Nephron (organoid): ENCODE measurements around the gene STAP2.
"Not testable (repeated sequence)": the region's sequence is repeated elsewhere in the genome, so short reads cannot be mapped to it uniquely, and the experiment has no call there.

ENCODE experiments used
- H3K27ac Mint-ChIP-seq, 3 experiments: 2 replicates each; pipeline ENCODE4 v1.8.0; 2020; ENCODE audit warnings: mixed read lengths in 3 of 3, mild to moderate bottlenecking in 2 of 3, moderate library complexity in 1 of 3
- H3K27me3 Mint-ChIP-seq: 2 replicates; pipeline ENCODE4 v1.8.0; 2021; ENCODE audit warnings: low read depth, mild to moderate bottlenecking, moderate library complexity, mixed read lengths
- H3K36me3 Mint-ChIP-seq: 2 replicates; pipeline ENCODE4 v1.8.0; 2020; ENCODE audit warnings: low read depth, mixed read lengths
- H3K4me1 Mint-ChIP-seq: 2 replicates; pipeline ENCODE4 v1.8.0; 2020; ENCODE audit warnings: mixed read lengths
- H3K4me3 Mint-ChIP-seq, 3 experiments: 2 replicates each; pipeline ENCODE4 v1.8.0; 2020; ENCODE audit warnings: mild to moderate bottlenecking in 3 of 3, mixed read lengths in 3 of 3, moderate library complexity in 2 of 3
- H3K9me3 Mint-ChIP-seq: 2 replicates; pipeline ENCODE4 v1.8.0; 2020; ENCODE audit warnings: mixed read lengths
- TF ChIP-seq, protein P1 (sequence below), 3 experiments: fragments of 200-600 bp; sonication (generic); IDR thresholded peaks; one replicate each; pipeline ENCODE4 v1.5.0; 2021; ENCODE audit warnings: antibody characterized with exemption in 3 of 3; ENCODE audit not compliant: unreplicated experiment in 3 of 3

The STAP2 gene

DNA sequence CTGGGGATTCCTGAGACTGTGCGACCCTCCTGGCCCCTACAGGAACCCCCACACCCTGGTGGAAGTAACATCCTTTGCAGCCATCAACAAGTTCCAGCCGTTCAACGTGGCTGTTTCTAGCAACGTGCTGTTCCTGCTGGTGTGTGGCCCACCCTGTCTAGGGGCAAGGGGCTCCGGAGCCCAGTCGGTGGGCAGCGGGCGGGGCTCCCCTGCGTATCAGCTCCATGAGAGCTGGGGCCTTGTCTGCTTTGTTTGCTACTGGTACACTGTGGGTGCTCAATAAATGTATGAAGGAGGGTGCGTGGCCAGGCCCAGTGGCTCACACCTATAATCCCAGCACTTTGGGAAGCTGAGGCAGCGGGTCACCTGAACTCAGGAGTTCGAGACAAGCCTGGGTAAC is 15.7 kb upstream of the STAP2 start:
- H3K36me3 Mint-ChIP-seq, result peaks cover 8% of the 10 kb centered on the region
- no peaks in the 10 kb centered on the region for H3K9me3 Mint-ChIP-seq
- H3K4me1 Mint-ChIP-seq, result no peaks in the 10 kb centered on the region
- H3K27ac Mint-ChIP-seq, result no peak overlapping the region
- no peak overlapping the region for H3K4me3 Mint-ChIP-seq
- no peaks in the 10 kb centered on the region for H3K27me3 Mint-ChIP-seq
- TF ChIP-seq, protein P1, sequence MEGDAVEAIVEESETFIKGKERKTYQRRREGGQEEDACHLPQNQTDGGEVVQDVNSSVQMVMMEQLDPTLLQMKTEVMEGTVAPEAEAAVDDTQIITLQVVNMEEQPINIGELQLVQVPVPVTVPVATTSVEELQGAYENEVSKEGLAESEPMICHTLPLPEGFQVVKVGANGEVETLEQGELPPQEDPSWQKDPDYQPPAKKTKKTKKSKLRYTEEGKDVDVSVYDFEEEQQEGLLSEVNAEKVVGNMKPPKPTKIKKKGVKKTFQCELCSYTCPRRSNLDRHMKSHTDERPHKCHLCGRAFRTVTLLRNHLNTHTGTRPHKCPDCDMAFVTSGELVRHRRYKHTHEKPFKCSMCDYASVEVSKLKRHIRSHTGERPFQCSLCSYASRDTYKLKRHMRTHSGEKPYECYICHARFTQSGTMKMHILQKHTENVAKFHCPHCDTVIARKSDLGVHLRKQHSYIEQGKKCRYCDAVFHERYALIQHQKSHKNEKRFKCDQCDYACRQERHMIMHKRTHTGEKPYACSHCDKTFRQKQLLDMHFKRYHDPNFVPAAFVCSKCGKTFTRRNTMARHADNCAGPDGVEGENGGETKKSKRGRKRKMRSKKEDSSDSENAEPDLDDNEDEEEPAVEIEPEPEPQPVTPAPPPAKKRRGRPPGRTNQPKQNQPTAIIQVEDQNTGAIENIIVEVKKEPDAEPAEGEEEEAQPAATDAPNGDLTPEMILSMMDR (IDR thresholded peaks at IDR 0.05; ENCODE audit: unreplicated experiment in 3 of 3), result no peak

DNA sequence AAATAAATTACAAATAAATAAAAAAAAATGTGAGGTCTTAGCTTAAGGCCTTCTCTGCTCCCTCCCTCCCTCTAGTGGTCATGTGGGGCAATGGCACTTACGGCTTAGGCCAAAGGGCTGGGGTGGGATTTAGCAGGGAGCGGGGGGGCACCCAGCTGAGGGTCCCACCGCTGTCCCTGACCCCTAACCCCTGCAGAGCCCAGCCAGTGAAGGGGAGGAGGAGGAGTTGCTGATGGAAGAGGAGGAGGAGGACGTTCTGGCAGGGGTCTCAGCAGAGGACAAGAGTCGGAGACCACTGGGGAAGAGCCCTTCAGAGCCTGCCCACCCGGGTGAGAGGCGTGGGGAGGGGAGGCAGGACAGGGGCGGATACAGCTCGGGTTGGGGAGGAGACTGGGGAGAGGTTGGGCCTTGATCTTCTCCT is 14.1 kb upstream of the STAP2 start:
- no peaks in the 10 kb centered on the region for H3K4me1 Mint-ChIP-seq
- TF ChIP-seq, protein P1 (IDR thresholded peaks at IDR 0.05; ENCODE audit: unreplicated experiment in 3 of 3), result peak; percentile 91 to 97 (median 96)
- no peaks in the 10 kb centered on the region for H3K27me3 Mint-ChIP-seq
- H3K36me3 Mint-ChIP-seq, result peaks cover 10% of the 10 kb centered on the region
- H3K9me3 Mint-ChIP-seq, result no peaks in the 10 kb centered on the region
- no peak overlapping the region for H3K4me3 Mint-ChIP-seq
- H3K27ac Mint-ChIP-seq, result no peak overlapping the region

DNA sequence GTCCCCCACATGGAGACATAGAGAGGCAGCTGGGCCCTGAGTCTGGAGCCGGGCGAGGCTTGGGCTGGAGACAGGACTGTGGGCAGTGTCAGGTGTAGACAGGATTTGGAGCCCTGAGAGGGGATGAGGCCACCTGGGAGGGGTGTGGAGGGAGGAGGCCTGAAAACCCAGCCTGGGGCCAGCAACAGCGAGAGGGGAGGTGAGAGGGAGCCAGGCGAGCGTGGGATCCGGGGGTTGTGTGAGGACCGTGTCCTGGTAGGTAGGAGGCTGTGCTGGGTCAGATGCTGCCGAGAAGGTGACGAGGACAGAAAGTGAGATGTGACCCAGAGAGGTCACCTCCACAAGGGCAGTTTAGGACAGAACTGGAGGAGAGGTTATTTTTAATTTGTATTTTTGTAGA is 12.1 kb upstream of the STAP2 start:
- H3K9me3 Mint-ChIP-seq, result no peaks in the 10 kb centered on the region
- TF ChIP-seq, protein P1 (IDR thresholded peaks at IDR 0.05; ENCODE audit: unreplicated experiment in 3 of 3), result no peak
- H3K4me3 Mint-ChIP-seq, result no peak overlapping the region
- H3K36me3 Mint-ChIP-seq, result peaks cover 17% of the 10 kb centered on the region
- no peaks in the 10 kb centered on the region for H3K4me1 Mint-ChIP-seq
- H3K27me3 Mint-ChIP-seq, result no peaks in the 10 kb centered on the region
- H3K27ac Mint-ChIP-seq, result no peak overlapping the region

DNA sequence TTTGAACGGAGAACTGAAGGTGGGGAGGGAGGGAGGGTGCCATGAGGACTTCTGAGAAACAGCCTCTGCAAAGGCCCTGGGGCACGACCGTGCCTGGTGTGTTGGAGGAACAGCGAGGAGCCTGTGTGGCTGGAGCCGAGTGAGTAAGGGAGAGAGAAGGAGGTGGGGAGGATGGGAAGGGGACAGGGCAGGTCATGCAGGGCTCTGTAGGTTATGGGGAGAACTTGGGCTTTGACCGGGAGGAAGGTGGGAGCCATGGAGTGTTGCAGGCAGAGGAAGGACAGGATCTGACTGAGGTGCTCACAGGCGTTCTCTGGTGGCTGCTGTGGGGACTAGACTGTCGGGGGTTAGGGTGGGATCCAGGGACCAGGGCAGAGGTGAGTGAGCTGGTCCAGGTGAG is 11.5 kb upstream of the STAP2 start:
- no peak overlapping the region for H3K27ac Mint-ChIP-seq

DNA sequence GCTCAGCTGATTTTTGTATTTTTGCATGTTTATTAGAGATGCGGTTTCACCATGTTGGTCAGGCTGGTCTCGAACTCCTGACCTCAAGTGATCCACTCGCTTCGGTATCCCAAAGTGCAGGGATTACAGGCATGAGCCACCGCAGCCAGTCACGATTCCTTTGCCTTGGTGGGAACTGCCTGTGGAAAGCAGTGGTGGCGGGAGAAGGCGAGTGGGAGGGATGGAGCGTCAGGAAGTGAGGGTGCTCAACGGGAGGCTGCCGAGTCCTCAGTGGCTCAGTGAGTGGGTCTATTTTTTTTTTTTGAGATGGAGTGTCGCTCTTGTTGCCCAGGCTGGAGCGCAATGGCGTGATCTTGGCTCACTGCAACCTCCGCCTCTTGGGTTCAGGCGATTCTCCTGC is 10.6 kb upstream of the STAP2 start:
- not testable (repeated sequence) for H3K27me3 Mint-ChIP-seq, H3K4me3 Mint-ChIP-seq, H3K4me1 Mint-ChIP-seq, H3K9me3 Mint-ChIP-seq, H3K27ac Mint-ChIP-seq
- peaks cover 17% of the 10 kb centered on the region for H3K36me3 Mint-ChIP-seq

More for the DNA sequence above, 11.5 kb upstream of the STAP2 start:
- TF ChIP-seq, protein P1 (IDR thresholded peaks at IDR 0.05; ENCODE audit: unreplicated experiment in 3 of 3), result no peak
- Mint-ChIP-seq H3K27me3 (no peaks in the 10 kb centered on the region), H3K9me3 (no peaks in the 10 kb centered on the region), H3K36me3 (peaks cover 17% of the 10 kb centered on the region), H3K4me1 (no peaks in the 10 kb centered on the region), H3K4me3 (no peak overlapping the region)

DNA sequence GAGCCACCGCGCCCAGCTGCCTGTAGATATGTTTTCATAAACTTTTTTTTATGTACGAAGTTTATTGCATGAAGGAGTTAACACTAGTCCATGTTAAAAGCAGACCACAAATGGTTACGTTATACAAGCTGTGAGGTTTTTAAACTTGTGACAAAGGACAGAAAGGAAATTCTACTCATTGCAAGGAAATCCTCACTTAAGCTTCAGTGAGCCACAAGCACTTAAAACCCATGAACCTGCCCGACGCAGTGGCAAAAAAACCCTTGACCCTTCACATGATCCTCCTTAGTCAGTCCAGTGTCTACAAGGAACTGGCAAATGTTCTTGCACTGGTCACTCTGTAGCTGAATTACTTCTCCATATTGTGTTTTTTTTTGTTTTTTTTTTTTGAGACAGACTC is 8.9 kb upstream of the STAP2 start:
- Mint-ChIP-seq H3K4me1 (no peaks in the 10 kb centered on the region), H3K27me3 (no peaks in the 10 kb centered on the region)

More for the DNA sequence above, 8.9 kb upstream of the STAP2 start:
- Mint-ChIP-seq H3K9me3 (no peaks in the 10 kb centered on the region), H3K36me3 (peaks cover 17% of the 10 kb centered on the region), H3K4me3 (peak overlapping the region; percentile 27 to 47 (median 31)), H3K27ac (no peak overlapping the region)
- TF ChIP-seq, protein P1 (IDR thresholded peaks at IDR 0.05; ENCODE audit: unreplicated experiment in 3 of 3), result no peak
